Activated CD4-positive, alpha-beta T cell treated with anti-CD3 and anti-CD28 coated beads, Interleukin-2, amount 50 U/mL, for 16 hours (primary cell): ENCODE data around the gene PRRX2.
"Not testable (repeated sequence)": the region's sequence is repeated elsewhere in the genome, so short reads cannot be mapped to it uniquely, and the experiment has no call there.

Experiments used
- DNase-seq: peaks from one replicate; pipeline ENCODE4 v3.0.0-alpha.2; 2020

PRRX2 gene

GRCh38 chr9:129655154-129655553 lies 10.3 kb upstream of the PRRX2 start:
- DNase-seq: no peak

- no peak for DNase-seq
Observed at GRCh38 chr9:129655696-129656095, 9.8 kb upstream of the PRRX2 start.

DNA sequence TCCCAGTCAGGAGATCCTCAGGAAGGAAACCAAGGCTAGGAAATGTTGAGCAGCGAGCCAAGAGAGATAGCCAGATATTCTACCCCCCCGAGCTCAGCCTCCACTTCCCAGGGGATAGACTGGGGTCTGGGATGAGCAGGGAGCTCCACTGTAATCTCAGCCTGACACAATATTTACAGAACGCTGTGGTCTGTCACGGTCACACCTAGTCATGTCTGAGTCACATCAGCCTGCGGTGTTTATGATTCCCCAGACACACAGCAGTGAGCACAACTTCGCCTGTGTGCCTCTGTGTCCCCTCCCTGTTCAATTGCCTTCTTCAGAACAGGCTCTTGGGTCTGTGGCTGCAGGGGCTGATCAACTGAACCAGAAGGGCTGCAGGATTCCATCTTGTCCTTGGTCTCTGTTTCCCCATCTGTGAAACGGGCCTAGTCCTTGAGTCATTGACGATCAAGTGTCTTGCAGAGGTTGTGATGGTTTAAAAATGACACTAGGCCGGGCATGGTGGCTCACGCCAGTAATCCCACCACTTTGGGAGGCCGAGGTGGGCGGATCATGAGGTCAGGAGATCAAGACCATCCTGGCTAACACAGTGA lies 8.6 kb upstream of the PRRX2 start:
- DNase-seq: no peak

- no peak for DNase-seq
Observed at GRCh38 chr9:129661029-129661428, 4.4 kb upstream of the PRRX2 start.

- not testable (repeated sequence) for DNase-seq
Observed at GRCh38 chr9:129662239-129662638, 3.2 kb upstream of the PRRX2 start.

DNA sequence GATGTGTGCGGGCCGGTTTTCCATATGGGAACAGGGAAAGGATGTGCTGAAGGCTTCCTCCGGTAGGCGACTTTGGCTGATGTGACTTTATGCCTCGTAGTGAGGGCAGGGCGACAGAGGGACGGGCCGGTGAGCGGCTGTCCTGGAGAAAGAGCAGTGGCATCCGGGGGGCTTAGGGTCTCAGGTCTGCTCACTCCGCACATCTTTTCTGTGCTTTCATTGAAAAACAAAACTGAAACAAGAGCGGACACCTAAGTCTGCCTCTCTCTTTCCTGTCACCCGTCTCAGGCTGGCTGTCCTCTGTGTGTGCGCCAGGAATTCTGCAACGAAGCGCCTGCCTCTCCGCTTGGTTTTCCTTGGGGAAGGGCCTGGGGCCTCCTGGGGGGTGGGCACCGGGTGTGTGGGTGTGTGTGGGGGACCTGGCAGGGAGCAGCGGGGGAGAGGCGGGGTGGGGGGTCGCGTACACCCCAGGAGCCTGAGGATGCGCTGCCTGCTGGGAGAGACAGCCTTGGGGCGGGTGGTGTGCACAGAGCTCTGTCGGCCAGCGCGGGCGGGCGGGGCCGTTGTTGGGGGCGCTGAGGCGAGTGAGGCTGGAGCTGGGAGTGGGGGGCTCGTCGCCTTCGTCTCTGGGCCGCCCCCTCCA lies 580 bp upstream of the PRRX2 start:
- no peak for DNase-seq

DNA sequence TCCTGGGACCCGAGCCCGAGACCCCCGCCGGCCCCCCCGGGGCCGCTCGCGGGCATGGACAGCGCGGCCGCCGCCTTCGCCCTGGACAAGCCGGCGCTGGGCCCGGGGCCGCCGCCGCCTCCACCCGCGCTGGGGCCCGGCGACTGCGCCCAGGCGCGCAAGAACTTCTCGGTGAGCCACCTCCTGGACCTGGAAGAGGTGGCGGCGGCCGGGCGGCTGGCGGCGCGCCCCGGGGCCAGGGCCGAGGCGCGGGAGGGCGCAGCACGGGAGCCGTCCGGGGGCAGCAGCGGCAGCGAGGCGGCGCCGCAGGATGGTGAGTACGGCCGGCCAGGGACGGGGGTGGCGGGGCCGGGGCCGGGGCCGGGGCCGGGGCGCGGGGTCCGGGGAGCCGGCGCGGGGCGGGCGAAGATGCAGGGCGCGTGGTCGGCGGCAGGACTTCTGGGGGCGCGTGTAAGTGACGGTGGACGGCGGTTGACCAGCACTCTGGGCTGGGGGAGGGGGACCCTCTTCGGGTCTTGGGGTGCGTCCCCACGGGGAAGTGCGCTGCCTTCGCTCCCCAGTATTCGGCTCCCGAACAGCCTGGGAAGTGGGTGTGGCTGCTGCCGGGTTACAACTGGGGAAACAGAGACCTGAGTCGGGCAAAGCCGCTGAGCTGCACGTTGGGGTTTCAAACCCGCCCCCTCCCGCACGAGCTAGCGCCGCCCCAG lies 520 bp downstream of the PRRX2 start:
- no peak for DNase-seq

DNA sequence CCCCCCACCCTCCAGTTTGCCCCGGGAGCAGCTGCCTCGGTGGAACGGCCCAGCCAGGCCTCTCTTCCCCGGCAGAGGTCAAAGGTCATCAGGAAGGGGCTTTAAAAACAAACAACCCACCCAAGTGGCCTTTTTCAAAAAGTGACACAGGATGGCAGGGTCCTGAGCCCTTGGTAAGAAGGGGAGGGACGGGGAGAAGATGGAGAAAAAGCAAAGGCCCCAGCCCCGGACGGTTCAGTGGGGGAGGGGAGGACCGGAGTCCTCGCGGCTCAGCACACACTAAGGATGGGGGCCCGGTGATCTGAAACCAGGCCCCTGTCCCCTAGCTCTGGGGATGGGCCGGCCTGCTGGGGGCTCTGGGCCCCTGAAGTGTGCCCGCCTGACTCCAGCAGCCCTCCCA lies 1.1 kb downstream of the PRRX2 start:
- no peak for DNase-seq

GRCh38 chr9:129667378-129667777 lies 1.9 kb downstream of the PRRX2 start:
- no peak for DNase-seq

GRCh38 chr9:129667850-129668249 lies 2.4 kb downstream of the PRRX2 start:
- no peak for DNase-seq

DNA sequence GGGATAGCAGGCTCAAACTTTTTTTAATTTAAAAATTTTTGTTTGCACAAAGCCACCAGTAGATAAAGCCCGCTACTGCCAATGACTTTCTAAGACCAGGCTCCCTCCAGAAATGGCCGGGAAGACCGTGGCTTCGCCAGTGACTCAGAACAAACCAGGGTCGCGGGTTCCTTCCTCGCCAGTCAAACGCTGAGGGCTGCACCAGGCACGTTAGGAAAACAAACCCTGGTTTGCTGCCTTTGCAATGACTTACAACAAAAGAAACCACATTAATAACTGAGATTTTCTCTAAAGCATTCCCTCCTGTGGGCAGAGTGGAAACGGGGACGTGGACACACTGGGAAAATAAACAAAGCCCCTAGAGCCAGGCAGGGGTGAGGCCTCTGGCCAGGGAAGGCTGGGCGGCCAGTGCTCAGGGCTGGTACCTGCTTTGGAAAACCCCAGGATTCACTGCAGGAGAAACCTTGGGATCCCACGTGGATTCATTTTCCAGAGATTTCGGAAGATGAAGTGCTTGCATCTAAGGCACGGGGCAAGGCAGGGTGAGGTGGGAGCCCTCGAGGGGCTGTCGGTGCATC lies 3.8 kb downstream of the PRRX2 start:
- DNase-seq: no peak

DNA sequence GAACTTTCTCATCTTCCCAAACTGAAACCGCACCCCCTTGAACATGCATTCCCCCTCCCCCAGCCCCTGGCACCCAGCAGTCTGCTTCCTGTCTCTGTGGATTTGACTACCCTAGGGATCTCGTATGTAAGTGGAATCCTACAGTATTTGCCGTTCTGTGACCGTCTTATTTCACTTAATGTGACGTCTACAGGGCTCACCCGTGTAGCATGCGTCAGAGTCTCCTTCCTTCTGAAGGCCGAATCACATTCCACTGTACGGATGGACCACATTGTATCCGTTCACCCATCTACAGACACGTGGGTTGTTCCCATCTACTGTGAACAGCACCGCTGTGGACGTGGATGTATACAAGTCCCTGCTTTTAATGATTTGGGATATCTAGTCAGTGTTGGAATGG lies 4.5 kb downstream of the PRRX2 start:
- no peak for DNase-seq

- DNase-seq: no peak
Observed at GRCh38 chr9:129671065-129671464, 5.6 kb downstream of the PRRX2 start.

DNA sequence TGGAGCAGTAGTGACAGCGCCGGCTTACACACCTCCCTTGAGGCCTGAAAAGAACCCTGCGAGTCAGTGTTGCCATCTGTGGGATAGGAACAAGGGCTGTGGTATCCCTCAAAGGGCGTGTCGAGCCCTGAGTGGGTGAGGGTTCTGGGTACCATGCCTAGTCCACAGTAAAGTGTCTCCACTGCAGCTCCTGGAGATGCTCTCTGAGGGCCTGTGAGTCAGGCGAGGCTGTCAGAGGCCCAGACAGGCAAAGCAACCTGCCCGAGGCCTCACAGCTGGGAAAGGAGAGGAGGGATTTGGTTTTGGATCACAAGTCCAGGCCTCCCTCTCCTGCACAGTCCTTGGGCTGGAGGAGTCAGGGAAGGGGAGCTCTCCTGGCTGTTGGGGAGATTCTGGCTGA lies 6.1 kb downstream of the PRRX2 start:
- DNase-seq: no peak

DNA sequence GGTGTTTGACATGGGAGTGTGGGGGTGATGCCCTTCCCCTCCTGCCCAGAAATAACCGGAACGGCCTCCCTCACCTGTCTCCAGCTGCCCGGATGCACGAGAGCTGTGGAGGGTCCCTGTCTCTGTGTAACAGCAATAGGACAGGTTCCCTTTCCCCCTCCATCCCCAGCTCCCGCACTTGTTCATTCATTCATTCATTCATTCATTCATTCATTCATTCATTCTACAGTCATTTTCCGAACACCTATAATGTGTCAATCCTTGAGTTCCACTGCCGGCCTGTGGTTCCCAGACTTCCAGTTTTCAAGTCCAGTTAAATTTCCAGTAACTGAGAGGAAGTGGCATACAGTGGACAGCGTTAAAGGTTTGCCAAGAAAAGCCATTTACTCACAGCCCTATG lies 7.3 kb downstream of the PRRX2 start:
- DNase-seq: no peak

GRCh38 chr9:129673602-129674001 lies 8.2 kb downstream of the PRRX2 start:
- no peak for DNase-seq

DNA sequence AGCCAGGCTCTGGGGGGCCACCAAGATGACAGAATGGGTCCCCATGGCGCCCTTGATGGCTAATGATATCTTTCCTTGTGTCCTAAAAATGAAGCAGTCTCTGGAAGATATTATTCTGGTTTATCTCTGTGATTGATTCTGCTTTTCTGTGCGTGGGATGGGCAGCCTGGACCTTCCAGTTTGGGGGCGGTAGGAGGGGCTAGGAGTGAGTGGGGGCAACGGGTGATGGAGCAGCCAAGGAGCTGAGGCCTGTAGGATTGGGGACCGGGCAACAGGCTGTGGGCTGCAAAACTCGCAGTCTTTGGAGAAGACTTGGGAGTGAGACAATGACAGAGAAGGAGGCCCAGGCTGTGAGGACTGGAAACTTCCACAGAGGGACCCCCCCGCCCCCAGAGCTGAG lies 8.8 kb downstream of the PRRX2 start:
- no peak for DNase-seq

DNA sequence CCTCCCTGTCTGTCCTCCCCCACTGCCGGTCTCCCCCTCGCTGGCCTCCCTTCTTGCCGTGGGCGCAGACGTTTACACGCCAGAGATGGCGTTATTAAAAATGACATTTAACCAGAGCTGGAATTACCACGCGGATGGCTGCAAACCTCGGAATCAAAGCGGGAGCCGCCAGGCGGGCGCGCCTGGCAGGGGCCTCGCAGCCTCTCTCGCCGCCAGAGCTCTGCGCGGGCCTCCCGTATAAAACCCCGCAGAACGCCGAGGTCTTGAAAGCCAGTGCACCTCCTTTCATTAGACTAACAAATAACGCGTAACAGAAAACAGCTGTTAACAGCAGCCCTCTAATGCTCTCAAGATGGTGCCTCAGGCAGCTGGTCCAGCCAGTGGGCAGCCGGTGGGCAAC lies 10.2 kb downstream of the PRRX2 start:
- no peak for DNase-seq

GRCh38 chr9:129676287-129676686 lies 10.8 kb downstream of the PRRX2 start:
- DNase-seq: no peak

GRCh38 chr9:129676975-129677374 lies 11.5 kb downstream of the PRRX2 start:
- DNase-seq: no peak

DNA sequence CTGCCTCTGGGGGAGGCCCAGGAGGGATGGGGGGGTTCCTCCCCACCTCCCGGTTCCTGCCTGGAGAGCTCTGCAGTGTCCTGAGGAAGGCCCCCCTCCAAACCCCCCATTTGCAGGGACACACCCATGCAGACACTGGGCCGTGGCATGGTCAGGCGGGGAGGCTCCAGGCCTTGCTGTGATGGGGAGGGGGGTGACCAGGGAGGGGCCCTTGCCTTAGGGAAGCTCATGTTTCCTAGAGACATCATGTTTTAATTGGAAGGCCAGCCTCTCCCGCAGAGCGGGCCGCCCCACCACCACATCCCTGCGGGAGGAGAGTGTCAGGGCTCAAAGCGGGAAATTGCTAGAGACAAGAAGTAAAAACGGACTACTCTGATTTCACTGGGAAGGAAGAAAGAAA lies 12.0 kb downstream of the PRRX2 start:
- no peak for DNase-seq

DNA sequence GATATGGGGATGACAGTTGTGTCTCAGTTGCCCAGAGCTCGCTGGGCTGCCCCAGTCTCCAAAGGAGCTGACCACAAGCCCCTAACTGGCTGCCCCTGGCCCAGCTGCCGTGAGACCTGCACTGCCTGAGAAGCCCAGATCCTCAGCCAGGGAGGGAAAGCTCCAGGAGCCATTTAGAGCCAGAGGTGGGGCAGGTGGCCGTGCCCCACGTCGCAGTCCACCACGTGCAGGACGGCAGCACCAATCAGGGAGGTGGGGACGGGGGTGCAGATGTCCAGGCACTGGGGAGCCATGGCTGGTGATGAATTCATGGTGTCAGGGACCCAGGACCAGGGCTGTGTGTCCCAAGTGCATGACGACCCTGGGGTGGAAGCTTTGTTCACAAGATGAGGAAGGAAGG lies 13.4 kb downstream of the PRRX2 start:
- DNase-seq: no peak

DNA sequence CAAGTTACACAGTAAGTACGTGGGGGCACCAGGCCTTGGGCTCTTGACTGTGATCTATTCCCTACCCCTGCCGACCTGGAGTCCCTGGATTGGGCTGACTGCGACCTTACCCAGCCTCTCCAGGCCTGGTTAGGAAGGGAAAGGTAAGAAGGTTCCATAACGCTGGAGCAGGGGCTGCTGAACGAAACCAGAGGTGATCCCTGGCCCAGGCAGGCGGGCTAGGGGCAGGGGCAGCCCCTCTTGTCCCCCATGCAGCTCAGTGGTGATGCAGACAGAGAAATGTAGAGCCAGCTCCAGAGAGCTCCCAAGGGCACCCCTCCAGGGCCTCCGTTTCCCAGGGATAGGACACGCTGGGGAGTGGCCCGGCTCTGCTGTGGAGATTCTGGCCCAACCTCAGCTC lies 14.1 kb downstream of the PRRX2 start:
- no peak for DNase-seq

- no peak for DNase-seq
Observed at GRCh38 chr9:129681924-129682323, 16.5 kb downstream of the PRRX2 start.
